ENCODE results near the gene TMEM161A. TPM values are rescaled to one million over a fixed set of nuclear protein-coding genes. Genes with fewer than 3 reads are reported as not detected.

Gene TMEM161A
- total and polyA plus RNA-seq, 2 experiments from 2014 or later = 38.9 to 59.5 TPM

- H3K9me2 ChIP-seq (ENCODE audit: insufficient read depth) = no peaks in the 10 kb centered on the region
- Mint-ChIP-seq H3K27me3 (ENCODE audit: insufficient read depth, low read depth, poor library complexity) (peaks cover 19% of the 10 kb centered on the region), H3K36me3 (ENCODE audit: low read depth) (peaks cover 47% of the 10 kb centered on the region), H3K4me1 (peaks cover 9% of the 10 kb centered on the region), H3K27ac (no peak overlapping the region), H3K4me3 (no peak overlapping the region), H3K9me3 (peaks cover 24% of the 10 kb centered on the region)
- peaks cover 3% of the 10 kb centered on the region; the same call in 1 of the 2 replicates for H3K79me2 ChIP-seq (replicated peaks; ENCODE audit: insufficient read depth)
- H3K27ac ChIP-seq (ENCODE audit: low read depth) = no peak overlapping the region
- no peak overlapping the region for H2AFZ ChIP-seq
- H3K36me3 ChIP-seq (ENCODE audit: insufficient read depth) = no peaks in the 10 kb centered on the region
- H3K27me3 ChIP-seq (ENCODE audit: insufficient read depth) = no peaks in the 10 kb centered on the region
- ATAC-seq (no peak), DNase-seq (ENCODE audit: low spot score) (no peak)
- H3K4me2 ChIP-seq = no peak overlapping the region
- peaks cover 15% of the 10 kb centered on the region for H4K20me1 ChIP-seq (replicated peaks; ENCODE audit: insufficient read depth)
- no peak overlapping the region for H3K4me3 ChIP-seq
- peaks cover 5% of the 10 kb centered on the region; the same call in 1 of the 2 replicates for H3K4me1 ChIP-seq (ENCODE audit: insufficient read depth)
- no peak for TF ChIP-seq NANOG (IDR thresholded peaks at IDR 0.05; ENCODE audit: borderline replicate concordance)
- TF ChIP-seq, protein P1, sequence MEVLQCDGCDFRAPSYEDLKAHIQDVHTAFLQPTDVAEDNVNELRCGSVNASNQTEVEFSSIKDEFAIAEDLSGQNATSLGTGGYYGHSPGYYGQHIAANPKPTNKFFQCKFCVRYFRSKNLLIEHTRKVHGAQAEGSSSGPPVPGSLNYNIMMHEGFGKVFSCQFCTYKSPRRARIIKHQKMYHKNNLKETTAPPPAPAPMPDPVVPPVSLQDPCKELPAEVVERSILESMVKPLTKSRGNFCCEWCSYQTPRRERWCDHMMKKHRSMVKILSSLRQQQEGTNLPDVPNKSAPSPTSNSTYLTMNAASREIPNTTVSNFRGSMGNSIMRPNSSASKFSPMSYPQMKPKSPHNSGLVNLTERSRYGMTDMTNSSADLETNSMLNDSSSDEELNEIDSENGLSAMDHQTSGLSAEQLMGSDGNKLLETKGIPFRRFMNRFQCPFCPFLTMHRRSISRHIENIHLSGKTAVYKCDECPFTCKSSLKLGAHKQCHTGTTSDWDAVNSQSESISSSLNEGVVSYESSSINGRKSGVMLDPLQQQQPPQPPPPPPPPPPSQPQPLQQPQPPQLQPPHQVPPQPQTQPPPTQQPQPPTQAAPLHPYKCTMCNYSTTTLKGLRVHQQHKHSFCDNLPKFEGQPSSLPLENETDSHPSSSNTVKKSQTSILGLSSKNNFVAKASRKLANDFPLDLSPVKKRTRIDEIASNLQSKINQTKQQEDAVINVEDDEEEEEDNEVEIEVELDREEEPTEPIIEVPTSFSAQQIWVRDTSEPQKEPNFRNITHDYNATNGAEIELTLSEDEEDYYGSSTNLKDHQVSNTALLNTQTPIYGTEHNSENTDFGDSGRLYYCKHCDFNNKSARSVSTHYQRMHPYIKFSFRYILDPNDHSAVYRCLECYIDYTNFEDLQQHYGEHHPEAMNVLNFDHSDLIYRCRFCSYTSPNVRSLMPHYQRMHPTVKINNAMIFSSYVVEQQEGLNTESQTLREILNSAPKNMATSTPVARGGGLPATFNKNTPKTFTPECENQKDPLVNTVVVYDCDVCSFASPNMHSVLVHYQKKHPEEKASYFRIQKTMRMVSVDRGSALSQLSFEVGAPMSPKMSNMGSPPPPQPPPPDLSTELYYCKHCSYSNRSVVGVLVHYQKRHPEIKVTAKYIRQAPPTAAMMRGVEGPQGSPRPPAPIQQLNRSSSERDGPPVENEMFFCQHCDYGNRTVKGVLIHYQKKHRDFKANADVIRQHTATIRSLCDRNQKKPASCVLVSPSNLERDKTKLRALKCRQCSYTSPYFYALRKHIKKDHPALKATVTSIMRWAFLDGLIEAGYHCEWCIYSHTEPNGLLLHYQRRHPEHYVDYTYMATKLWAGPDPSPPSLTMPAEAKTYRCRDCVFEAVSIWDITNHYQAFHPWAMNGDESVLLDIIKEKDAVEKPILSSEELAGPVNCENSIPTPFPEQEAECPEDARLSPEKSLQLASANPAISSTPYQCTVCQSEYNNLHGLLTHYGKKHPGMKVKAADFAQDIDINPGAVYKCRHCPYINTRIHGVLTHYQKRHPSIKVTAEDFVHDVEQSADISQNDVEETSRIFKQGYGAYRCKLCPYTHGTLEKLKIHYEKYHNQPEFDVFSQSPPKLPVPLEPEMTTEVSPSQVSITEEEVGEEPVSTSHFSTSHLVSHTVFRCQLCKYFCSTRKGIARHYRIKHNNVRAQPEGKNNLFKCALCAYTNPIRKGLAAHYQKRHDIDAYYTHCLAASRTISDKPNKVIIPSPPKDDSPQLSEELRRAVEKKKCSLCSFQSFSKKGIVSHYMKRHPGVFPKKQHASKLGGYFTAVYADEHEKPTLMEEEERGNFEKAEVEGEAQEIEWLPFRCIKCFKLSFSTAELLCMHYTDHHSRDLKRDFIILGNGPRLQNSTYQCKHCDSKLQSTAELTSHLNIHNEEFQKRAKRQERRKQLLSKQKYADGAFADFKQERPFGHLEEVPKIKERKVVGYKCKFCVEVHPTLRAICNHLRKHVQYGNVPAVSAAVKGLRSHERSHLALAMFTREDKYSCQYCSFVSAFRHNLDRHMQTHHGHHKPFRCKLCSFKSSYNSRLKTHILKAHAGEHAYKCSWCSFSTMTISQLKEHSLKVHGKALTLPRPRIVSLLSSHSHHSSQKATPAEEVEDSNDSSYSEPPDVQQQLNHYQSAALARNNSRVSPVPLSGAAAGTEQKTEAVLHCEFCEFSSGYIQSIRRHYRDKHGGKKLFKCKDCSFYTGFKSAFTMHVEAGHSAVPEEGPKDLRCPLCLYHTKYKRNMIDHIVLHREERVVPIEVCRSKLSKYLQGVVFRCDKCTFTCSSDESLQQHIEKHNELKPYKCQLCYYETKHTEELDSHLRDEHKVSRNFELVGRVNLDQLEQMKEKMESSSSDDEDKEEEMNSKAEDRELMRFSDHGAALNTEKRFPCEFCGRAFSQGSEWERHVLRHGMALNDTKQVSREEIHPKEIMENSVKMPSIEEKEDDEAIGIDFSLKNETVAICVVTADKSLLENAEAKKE (CRISPR knock-in tag; IDR thresholded peaks at IDR 0.05) = no peak
- no peak for TF ChIP-seq ZNF331 (CRISPR knock-in tag; IDR thresholded peaks at IDR 0.05; ENCODE audit: low read depth)
- no peak for TF ChIP-seq EZH2 (IDR thresholded peaks at IDR 0.05; ENCODE audit: low read depth, unreplicated experiment)
- no peak for TF ChIP-seq CREB1 (CRISPR knock-in tag; IDR thresholded peaks at IDR 0.05; ENCODE audit: low read depth)
- no peak for TF ChIP-seq ZNF114 (CRISPR knock-in tag; IDR thresholded peaks at IDR 0.05)
- TF ChIP-seq EZH2phosphoT487 (IDR thresholded peaks at IDR 0.05; ENCODE audit: unreplicated experiment) = no peak
- no peak for TF ChIP-seq POLR2AphosphoS5 (IDR thresholded peaks at IDR 0.05; ENCODE audit: low read depth)
- no peak for TF ChIP-seq ETS1 (IDR thresholded peaks at IDR 0.05)
- no peak for TF ChIP-seq JUNB (IDR thresholded peaks at IDR 0.05; ENCODE audit: unreplicated experiment)
- TF ChIP-seq, protein P2, sequence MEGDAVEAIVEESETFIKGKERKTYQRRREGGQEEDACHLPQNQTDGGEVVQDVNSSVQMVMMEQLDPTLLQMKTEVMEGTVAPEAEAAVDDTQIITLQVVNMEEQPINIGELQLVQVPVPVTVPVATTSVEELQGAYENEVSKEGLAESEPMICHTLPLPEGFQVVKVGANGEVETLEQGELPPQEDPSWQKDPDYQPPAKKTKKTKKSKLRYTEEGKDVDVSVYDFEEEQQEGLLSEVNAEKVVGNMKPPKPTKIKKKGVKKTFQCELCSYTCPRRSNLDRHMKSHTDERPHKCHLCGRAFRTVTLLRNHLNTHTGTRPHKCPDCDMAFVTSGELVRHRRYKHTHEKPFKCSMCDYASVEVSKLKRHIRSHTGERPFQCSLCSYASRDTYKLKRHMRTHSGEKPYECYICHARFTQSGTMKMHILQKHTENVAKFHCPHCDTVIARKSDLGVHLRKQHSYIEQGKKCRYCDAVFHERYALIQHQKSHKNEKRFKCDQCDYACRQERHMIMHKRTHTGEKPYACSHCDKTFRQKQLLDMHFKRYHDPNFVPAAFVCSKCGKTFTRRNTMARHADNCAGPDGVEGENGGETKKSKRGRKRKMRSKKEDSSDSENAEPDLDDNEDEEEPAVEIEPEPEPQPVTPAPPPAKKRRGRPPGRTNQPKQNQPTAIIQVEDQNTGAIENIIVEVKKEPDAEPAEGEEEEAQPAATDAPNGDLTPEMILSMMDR (conservative IDR thresholded peaks at IDR 0.05; ENCODE audit: low read depth in 2 of 2) = no peak
- TF ChIP-seq STAT1 (IDR thresholded peaks at IDR 0.05; ENCODE audit: unreplicated experiment) = no peak
- TF ChIP-seq, protein P3, sequence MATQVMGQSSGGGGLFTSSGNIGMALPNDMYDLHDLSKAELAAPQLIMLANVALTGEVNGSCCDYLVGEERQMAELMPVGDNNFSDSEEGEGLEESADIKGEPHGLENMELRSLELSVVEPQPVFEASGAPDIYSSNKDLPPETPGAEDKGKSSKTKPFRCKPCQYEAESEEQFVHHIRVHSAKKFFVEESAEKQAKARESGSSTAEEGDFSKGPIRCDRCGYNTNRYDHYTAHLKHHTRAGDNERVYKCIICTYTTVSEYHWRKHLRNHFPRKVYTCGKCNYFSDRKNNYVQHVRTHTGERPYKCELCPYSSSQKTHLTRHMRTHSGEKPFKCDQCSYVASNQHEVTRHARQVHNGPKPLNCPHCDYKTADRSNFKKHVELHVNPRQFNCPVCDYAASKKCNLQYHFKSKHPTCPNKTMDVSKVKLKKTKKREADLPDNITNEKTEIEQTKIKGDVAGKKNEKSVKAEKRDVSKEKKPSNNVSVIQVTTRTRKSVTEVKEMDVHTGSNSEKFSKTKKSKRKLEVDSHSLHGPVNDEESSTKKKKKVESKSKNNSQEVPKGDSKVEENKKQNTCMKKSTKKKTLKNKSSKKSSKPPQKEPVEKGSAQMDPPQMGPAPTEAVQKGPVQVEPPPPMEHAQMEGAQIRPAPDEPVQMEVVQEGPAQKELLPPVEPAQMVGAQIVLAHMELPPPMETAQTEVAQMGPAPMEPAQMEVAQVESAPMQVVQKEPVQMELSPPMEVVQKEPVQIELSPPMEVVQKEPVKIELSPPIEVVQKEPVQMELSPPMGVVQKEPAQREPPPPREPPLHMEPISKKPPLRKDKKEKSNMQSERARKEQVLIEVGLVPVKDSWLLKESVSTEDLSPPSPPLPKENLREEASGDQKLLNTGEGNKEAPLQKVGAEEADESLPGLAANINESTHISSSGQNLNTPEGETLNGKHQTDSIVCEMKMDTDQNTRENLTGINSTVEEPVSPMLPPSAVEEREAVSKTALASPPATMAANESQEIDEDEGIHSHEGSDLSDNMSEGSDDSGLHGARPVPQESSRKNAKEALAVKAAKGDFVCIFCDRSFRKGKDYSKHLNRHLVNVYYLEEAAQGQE (IDR thresholded peaks at IDR 0.05; ENCODE audit: unreplicated experiment) = no peak
- H3F3A ChIP-seq (replicated peaks; ENCODE audit: low read depth) = 0 out of 2 replicates have a peak, but pooled peaks cover 4% of the 10 kb centered on the region
Observed at GRCh38 chr19:19132912-19133311, 5.4 kb downstream of the TMEM161A start.

Data from GM23338 (cell line).